GM12873 (cell line): ENCODE results near the gene MAGEC1.

ENCODE experiments used
- CTCF ChIP-seq: IDR thresholded peaks from 2 replicates; pipeline ENCODE4 v1.5.1; 2012; ENCODE audit warnings: low read depth, mild to moderate bottlenecking, moderate library complexity, low read length, control low read depth; ENCODE audit not compliant: insufficient read depth; ENCODE audit errors: missing control alignments

Gene MAGEC1

GRCh38 chrX:141947350-141947749 is 43.7 kb downstream of the MAGEC1 start:
- no peak for TF ChIP-seq CTCF

GRCh38 chrX:141952603-141953002 is 48.9 kb downstream of the MAGEC1 start:
- TF ChIP-seq CTCF: no peak

- TF ChIP-seq CTCF: no peak
Measured at GRCh38 chrX:141958675-141959074, 55.0 kb downstream of the MAGEC1 start.
